22Rv1 (cell line): ENCODE data around the gene RRP36.

ENCODE experiments used
- CTCF ChIP-seq: fragments of 450-650 bp; IDR thresholded peaks from 2 replicates; pipeline ENCODE4 v1.5.1; 2017; ENCODE audit warnings: mild to moderate bottlenecking
- ZFX ChIP-seq: fragments of 450-650 bp; IDR thresholded peaks from 2 replicates; pipeline ENCODE4 v1.6.1; 2017; ENCODE audit warnings: antibody characterized with exemption, borderline replicate concordance

DNA sequence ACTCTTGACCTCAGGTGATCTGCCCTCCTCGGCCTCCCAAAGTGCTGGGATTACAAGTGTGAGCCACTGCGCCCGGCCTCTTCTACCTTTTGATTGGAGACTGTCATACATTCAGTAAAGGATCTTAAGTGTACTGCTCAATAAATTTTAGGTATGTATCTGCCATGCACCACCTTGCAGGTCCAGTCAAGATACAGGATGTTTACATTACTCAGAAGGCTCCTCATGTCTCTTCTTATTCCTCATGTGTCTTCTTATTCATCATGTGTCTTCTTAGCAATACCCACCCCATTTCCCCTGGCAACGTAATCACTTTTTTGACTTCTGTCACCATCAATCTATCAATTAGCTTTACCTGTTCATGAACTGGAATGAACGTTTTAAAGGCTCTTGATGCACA, 15.6 kb upstream of the RRP36 start:
- TF ChIP-seq CTCF (no peak), ZFX (no peak)
